ENCODE data around the gene DCLK1. TPM values are rescaled to one million over a fixed set of nuclear protein-coding genes. Genes with fewer than 3 reads are reported as not detected.

Gene DCLK1
- total RNA-seq, 1 donor from 2014 or later, result under 0.01 TPM

DNA sequence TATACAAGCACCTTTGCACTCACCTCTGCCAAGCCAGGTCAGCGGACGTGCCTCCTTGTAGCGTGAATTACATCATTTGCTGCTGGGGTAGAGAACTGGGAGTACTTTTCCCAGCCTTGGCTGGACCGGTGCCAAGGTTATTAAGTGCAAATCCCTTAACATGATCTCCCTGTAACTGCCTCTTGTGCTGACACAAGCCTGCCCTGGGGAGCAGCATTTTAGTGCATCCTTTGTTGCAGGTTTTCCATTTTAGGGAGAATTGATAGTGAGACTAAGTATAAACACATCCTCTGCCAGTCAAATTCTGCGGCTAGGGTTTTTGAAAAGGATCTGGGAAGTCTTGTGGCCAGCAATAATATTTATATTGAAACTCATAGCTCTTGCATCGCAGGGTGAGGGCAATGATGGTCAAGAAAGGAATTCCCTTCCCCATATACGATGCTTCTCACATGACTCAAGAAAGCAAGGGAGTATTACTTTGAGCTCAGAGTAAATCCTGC, 32.7 kb upstream of the DCLK1 start:
- no peaks in the 10 kb centered on the region for H3K27me3 ChIP-seq (ENCODE audit: control insufficient read depth, insufficient read depth, low read length)
- FAIRE-seq (no peak), DNase-seq (ENCODE audit: low read depth) (peak; percentile 46)
- TF ChIP-seq, protein P1, sequence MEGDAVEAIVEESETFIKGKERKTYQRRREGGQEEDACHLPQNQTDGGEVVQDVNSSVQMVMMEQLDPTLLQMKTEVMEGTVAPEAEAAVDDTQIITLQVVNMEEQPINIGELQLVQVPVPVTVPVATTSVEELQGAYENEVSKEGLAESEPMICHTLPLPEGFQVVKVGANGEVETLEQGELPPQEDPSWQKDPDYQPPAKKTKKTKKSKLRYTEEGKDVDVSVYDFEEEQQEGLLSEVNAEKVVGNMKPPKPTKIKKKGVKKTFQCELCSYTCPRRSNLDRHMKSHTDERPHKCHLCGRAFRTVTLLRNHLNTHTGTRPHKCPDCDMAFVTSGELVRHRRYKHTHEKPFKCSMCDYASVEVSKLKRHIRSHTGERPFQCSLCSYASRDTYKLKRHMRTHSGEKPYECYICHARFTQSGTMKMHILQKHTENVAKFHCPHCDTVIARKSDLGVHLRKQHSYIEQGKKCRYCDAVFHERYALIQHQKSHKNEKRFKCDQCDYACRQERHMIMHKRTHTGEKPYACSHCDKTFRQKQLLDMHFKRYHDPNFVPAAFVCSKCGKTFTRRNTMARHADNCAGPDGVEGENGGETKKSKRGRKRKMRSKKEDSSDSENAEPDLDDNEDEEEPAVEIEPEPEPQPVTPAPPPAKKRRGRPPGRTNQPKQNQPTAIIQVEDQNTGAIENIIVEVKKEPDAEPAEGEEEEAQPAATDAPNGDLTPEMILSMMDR (IDR thresholded peaks at IDR 0.05; ENCODE audit: insufficient read depth, low read length, severe bottlenecking), result no peak
- no peaks in the 10 kb centered on the region for H3K36me3 ChIP-seq (ENCODE audit: control insufficient read depth, insufficient read depth, low read length)
- no peak overlapping the region for H3K4me3 ChIP-seq (ENCODE audit: low read depth, low read length)

DNA sequence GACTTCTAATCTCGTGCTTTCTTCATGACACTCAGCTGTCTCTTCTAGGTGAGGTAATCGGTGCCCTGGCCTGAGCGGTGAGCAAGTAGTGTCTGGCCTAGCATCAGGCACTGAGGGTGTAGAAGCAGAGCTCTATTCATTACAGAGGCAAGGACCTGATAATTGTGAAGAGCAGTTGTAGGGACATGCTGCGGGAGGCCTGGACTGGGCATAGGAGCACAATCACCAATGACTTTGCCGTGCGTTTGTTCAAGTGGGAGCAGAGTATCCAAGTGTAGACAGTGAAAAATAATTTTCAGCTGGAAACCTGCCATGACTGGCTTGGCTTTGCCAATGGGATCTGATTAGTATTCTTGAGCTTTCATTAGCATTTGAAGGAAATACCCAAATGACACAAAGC, 32.1 kb upstream of the DCLK1 start:
- Histone ChIP-seq H3K27me3 (ENCODE audit: control insufficient read depth, insufficient read depth, low read length) (no peaks in the 10 kb centered on the region), H3K4me3 (ENCODE audit: low read depth, low read length) (no peak overlapping the region), H3K36me3 (ENCODE audit: control insufficient read depth, insufficient read depth, low read length) (no peaks in the 10 kb centered on the region)
- no peak for DNase-seq (ENCODE audit: low read depth)
- TF ChIP-seq, protein P1 (IDR thresholded peaks at IDR 0.05; ENCODE audit: insufficient read depth, low read length, severe bottlenecking), result no peak
- no peak for FAIRE-seq

DNA sequence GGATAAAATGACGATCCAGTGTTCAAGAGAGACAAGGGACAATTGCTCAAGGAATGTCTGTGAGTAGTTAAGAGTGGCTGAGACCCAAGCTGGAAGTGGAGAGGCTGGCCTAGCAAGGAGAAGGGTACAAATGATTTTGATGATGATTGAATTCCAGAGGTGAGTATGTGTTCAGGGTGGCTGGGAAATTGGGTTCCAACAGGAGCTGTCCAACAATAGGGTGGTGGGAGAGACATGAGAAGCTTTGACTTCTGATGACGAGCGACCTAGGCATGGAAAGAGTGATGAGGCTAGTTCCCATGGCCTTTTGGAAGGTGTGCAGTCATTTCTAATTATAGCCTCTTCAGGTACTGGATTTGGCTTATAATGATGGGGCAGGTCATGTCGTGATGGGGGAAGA, 29.1 kb upstream of the DCLK1 start:
- no peak for DNase-seq (ENCODE audit: low read depth)
- TF ChIP-seq, protein P1 (IDR thresholded peaks at IDR 0.05; ENCODE audit: insufficient read depth, low read length, severe bottlenecking), result no peak

DNA sequence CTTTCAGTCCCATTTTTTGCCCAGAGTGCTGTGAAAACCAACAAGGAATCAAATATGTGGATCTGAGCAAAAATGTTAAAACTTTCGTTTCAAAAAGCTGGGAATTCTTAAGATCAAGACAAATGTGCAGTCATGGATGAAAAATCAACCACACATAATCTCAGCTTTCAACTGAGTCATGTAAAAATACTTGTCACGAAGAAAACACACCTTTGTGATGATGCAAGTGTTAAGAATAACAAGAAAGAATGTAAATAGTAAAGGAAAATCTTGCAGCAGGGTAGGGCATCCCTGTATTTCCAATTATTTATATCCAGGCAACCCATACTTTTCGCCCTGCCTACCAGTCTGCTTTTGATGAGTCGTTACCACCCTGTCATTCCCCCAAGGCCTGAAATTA, 27.4 kb upstream of the DCLK1 start:
- peaks cover 7% of the 10 kb centered on the region for H3K27me3 ChIP-seq (ENCODE audit: control insufficient read depth, insufficient read depth, low read length)
- H3K4me3 ChIP-seq (ENCODE audit: low read depth, low read length), result no peak overlapping the region
- TF ChIP-seq, protein P1 (IDR thresholded peaks at IDR 0.05; ENCODE audit: insufficient read depth, low read length, severe bottlenecking), result no peak
- DNase-seq (ENCODE audit: low read depth) (peak; percentile 61), FAIRE-seq (no peak)
- no peaks in the 10 kb centered on the region for H3K36me3 ChIP-seq (ENCODE audit: control insufficient read depth, insufficient read depth, low read length)

More for the DNA sequence above, 29.1 kb upstream of the DCLK1 start:
- Histone ChIP-seq H3K36me3 (ENCODE audit: control insufficient read depth, insufficient read depth, low read length) (no peaks in the 10 kb centered on the region), H3K4me3 (ENCODE audit: low read depth, low read length) (no peak overlapping the region), H3K27me3 (ENCODE audit: control insufficient read depth, insufficient read depth, low read length) (peaks cover 2% of the 10 kb centered on the region)
- no peak for FAIRE-seq

DNA sequence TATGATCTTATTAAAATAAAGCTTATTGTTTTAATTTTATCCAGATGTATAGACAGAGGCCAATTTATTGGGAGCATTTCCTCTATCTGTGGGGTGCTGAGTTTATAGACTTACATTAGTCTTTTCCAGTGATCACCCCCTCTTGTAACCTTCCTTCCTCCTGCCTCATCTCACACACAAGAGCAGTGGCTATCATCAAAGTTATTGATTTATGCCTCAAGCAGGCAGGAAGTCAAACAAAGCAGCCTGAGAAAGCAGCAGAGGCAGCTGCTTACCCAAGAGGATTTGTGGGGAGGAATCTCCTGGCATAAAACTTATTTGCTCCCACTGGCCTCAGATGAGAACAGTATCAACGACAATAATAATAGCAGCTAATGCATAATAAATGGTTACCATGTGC, 26.3 kb upstream of the DCLK1 start:
- no peak for FAIRE-seq
- TF ChIP-seq, protein P1 (IDR thresholded peaks at IDR 0.05; ENCODE audit: insufficient read depth, low read length, severe bottlenecking), result no peak

More for the DNA sequence above, 26.3 kb upstream of the DCLK1 start:
- H3K36me3 ChIP-seq (ENCODE audit: control insufficient read depth, insufficient read depth, low read length), result no peaks in the 10 kb centered on the region
- no peak for DNase-seq (ENCODE audit: low read depth)
- no peak overlapping the region for H3K4me3 ChIP-seq (ENCODE audit: low read depth, low read length)
- peaks cover 7% of the 10 kb centered on the region for H3K27me3 ChIP-seq (ENCODE audit: control insufficient read depth, insufficient read depth, low read length)
